Mucosa of descending colon (tissue), 3 donors: ENCODE data around the gene FZR1. TPM values are rescaled to one million over a fixed set of nuclear protein-coding genes. Genes with fewer than 3 reads are reported as not detected.

Experiments
- ATAC-seq: fragments of 200-7000 bp; cut with Tn5 transposase; one replicate; pipeline ENCODE4 v1.9.1; 2020; ENCODE audit warnings: mild to moderate bottlenecking, moderate library complexity
- DNase-seq, 3 donors: peaks; one replicate each; pipeline ENCODE4 v3.0.0-alpha.2; 2020
- H3K36me3 ChIP-seq: fragments of 200-600 bp; one replicate; pipeline ENCODE4 v1.8.0; 2021; ENCODE audit warnings: low read depth, mild to moderate bottlenecking
- H3K4me1 ChIP-seq: fragments of 200-600 bp; one replicate; pipeline ENCODE4 v1.8.0; 2021; ENCODE audit warnings: low read depth, mild to moderate bottlenecking
- H3K4me3 ChIP-seq: fragments of 200-600 bp; one replicate; pipeline ENCODE4 v1.8.0; 2021; ENCODE audit warnings: mild to moderate bottlenecking
- H3K9me3 ChIP-seq: fragments of 200-600 bp; one replicate; pipeline ENCODE4 v1.8.0; 2021; ENCODE audit warnings: mild to moderate bottlenecking
- CTCF ChIP-seq: fragments of 200-600 bp; IDR thresholded peaks from one replicate; pipeline ENCODE4 v1.8.0; 2022; ENCODE audit warnings: antibody characterized with exemption, mild to moderate bottlenecking
- intact Hi-C, 2 donors: fragments of 100-400 bp; cut with DNase I in 1 of 2; cut with micrococcal nuclease in 1 of 2; formaldehyde crosslinking; loops; one replicate each; pipeline versions ENCODE4 v1.11.0 to v1.11.1; 2022; cut with DNase I, micrococcal nuclease
- long read RNA-seq, 2 donors: library from polyadenylated mRNA; unstranded; transcript quantifications; one replicate each; pipeline ENCODE4 v2.0.0, GENCODE V29; 2019 to 2021
- total RNA-seq, 3 donors: library from RNA; stranded (reverse); fragmentation: NEBNext Ultra II Directional in 2 of 3; extraction: Animal tissue kit (Norgen Biotek cat#: 25700) in 2 of 3; gene quantifications; one replicate each; pipeline versions ENCODE4 v1.2.1 to v1.2.4, GENCODE V29; 2021 to 2023
- donor health status: DM: no; HTN: no; CAD: no; lungs with moderate emphysema.
- donor health status: DM: no; HTN: no; CAD: no.
- donor health status: DM: no; HTN: yes; CAD: no.

Gene FZR1
- 10 to 100 TPM; 35.9 to 59.6 (median 46.4) TPM for total RNA-seq
- long read RNA-seq, donor 1, full-length matches to known transcripts, result 48 of 73 reads
- long read RNA-seq, donor 1, partial matches to known transcripts, result 8 of 73 reads
- long read RNA-seq, donor 1, other reads (novel, unspliced or antisense), result 17 of 73 reads
- long read RNA-seq, donor 2, partial matches to known transcripts, result 4 of 9 reads
- long read RNA-seq, donor 2, other reads (novel, unspliced or antisense), result 5 of 9 reads

GRCh38 chr19:3505598-3506383, at the start of gene FZR1:
Gene FZR1, plus strand, starts transcription at chr19:3506311. Its CDS starts 16,679 bp downstream, at chr19:3522990.
- peak within 1 kb of the TSS; percentile 95 for H3K4me3 ChIP-seq
- TF ChIP-seq CTCF, result no peak
- ATAC-seq, result peak; percentile 97
- DNase-seq, result peak; percentile 99 to 100 (median 100)
- H3K36me3 ChIP-seq, result no peaks in the 10 kb centered on the region
- peaks cover 19% of the 10 kb centered on the region for H3K4me1 ChIP-seq
- intact Hi-C loops, result no loop called here
- no peaks in the 10 kb centered on the region for H3K9me3 ChIP-seq

DNA sequence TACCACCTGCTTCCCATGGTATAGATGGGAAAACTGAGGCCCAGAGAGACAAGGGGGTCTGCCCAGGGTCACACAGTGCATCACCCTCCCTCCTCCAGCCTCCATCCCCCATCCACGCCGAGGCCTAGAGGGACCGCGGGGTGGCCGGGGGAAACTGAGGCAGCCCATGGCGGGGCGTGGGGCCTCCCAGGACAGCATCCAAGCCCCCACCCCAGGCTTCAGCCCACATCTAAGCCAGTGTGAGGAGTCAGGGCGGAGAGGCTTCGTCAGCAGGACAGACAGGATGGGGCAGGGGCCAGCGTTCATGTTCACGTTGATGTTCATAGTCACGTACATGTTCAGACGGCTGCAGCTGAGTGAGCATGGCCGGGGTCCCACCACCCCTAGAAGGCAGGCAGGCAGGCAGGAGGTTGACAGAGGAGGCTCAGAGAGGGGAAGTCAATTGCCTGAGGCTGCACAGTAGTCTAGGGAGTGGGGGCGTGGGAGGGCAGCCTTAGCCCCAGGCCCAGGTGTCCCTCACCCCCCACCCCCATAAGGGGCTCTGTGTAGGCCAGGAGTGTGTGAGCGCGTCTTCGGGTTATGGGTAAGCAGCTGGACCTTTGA, 49.1 kb upstream of the FZR1 start:
- H3K4me3 ChIP-seq, result no peak overlapping the region
- DNase-seq (no peak), ATAC-seq (no peak)
- peaks cover 8% of the 10 kb centered on the region for H3K4me1 ChIP-seq
- H3K9me3 ChIP-seq, result no peaks in the 10 kb centered on the region
- TF ChIP-seq CTCF, result no peak
- intact Hi-C loops, result no loop called here
- H3K36me3 ChIP-seq, result peaks cover 6% of the 10 kb centered on the region

DNA sequence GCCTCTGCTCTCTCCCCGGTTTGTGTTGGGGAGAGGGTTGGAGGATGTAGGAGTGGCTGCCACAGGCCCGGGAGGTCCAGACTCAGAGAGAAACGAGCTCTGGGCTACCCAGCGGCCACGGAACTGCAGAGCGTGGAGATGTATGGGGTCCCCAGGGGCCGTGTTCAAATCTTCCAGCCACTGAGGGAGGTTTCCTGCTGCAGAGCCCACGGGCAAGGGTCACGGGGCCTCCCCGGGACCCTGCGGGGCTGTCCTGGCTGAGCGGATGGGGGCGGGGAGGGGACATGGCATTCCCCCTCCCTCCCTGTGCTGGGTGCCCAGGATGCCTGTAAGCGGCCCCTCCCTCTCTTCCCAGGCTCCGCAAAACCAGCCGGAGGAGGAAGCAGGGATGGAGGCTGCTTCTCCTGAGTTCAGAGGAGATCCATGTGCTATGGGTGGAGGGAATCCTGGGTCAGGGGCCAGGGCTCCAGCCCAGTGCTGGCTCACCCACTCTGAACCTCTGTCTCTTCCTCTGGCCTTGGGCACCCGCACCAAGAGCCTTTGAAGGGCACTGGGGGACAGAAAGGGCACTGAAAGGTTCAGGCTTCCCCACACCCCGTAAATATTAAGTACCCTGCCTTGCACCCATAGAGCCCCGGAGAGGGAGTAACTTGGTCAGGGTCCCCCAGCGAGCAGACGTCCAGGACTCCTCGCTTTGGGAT, 48.4 kb upstream of the FZR1 start:
- DNase-seq, result no peak
- H3K4me3 ChIP-seq, result no peak overlapping the region
- peaks cover 8% of the 10 kb centered on the region for H3K4me1 ChIP-seq
- no peaks in the 10 kb centered on the region for H3K9me3 ChIP-seq
- no peak for TF ChIP-seq CTCF
- intact Hi-C loops, result no loop called here
- H3K36me3 ChIP-seq, result peaks cover 6% of the 10 kb centered on the region
- ATAC-seq, result peak; percentile 7

DNA sequence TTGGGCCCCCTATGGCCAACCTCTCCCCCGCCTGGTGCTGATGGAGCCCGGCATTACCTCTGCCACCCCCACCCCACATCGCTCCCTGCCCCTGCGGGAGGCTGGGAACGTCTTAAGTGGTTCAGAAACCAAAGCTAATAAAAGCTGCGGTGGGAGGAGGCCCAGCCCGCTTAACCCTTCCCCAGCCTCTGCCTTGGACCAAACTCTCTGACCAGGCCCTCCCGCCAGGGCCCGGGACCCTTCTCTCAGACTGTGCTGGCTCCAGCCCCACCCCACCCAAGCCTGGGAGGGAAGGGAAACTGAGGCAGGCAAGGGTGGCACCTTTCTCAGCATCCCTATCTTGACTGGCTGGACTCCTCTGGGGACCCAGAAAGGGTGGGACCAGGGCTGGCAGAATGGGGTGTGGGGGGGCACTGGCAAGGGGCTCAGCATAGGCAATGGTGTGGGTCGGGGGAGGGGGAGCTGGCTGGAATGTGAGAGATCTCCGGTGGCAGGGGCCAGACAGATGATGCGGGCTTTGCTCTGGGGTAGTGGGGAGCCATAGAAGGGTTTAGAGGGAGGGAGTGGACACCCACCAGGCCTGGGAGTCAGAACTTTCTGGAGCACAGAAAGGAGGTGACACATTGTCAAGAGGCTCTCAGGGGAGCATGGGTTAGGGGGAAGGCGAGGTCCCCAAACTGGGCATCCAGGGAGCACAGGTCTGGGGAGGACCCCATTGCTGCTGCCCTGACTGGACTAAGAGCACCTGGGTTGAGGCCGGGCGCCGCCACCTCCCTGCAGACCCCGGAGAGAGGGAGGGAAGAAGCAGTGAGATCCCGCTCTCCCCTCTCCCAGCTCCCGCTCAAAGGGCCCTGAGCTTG, 47.7 kb upstream of the FZR1 start:
- no peaks in the 10 kb centered on the region for H3K9me3 ChIP-seq
- intact Hi-C loops, result no loop called here

More for the DNA sequence above, 47.7 kb upstream of the FZR1 start:
- H3K4me1 ChIP-seq, result peaks cover 8% of the 10 kb centered on the region
- DNase-seq, result no peak
- peak; percentile 7 for ATAC-seq
- peaks cover 6% of the 10 kb centered on the region for H3K36me3 ChIP-seq
- TF ChIP-seq CTCF, result no peak
- no peak overlapping the region for H3K4me3 ChIP-seq
